HL-60 (cell line): ENCODE results near the gene UTRN.

ENCODE experiments used
- DNase-seq, 2 experiments: peaks; one replicate each; pipeline ENCODE4 v3.0.0-alpha.2; 2010 to 2020; ENCODE audit warnings: low read depth in 1 of 2, low spot score in 1 of 2
- H3K27ac ChIP-seq: fragments of 250-450 bp; sonication (Bioruptor Pico); replicated peaks from 2 replicates; pipeline ENCODE4 v1.5.1; 2020; ENCODE audit warnings: mild to moderate bottlenecking, moderate library complexity
- H3K27me3 ChIP-seq: fragments of 250-450 bp; sonication (Bioruptor Pico); 2 replicates; pipeline ENCODE4 v1.5.1; 2021; ENCODE audit warnings: mild to moderate bottlenecking, moderate library complexity; ENCODE audit not compliant: insufficient read depth, poor library complexity, severe bottlenecking
- H3K4me3 ChIP-seq: replicated peaks from 2 replicates; pipeline ENCODE4 v1.5.1; 2011; ENCODE audit warnings: mild to moderate bottlenecking, control low read depth, low read length; ENCODE audit not compliant: insufficient read depth
- CTCF ChIP-seq: IDR thresholded peaks from one replicate; pipeline ENCODE4 v1.5.1; 2011; ENCODE audit warnings: low read length, control low read depth, inconsistent platforms; ENCODE audit not compliant: insufficient read depth
- GABPA ChIP-seq: IDR thresholded peaks from 2 replicates; pipeline ENCODE4 v1.6.1; 2012; ENCODE audit warnings: low read depth
- POLR2AphosphoS5 ChIP-seq: IDR thresholded peaks from 2 replicates; pipeline ENCODE4 v1.6.1; 2012; ENCODE audit warnings: low read depth
- REST ChIP-seq: IDR thresholded peaks from 2 replicates; pipeline ENCODE4 v1.6.1; 2012; ENCODE audit warnings: low read depth; ENCODE audit not compliant: insufficient replicate concordance
- SPI1 ChIP-seq: IDR thresholded peaks from 2 replicates; pipeline ENCODE4 v1.6.1; 2012; ENCODE audit warnings: low read depth, mild to moderate bottlenecking, borderline replicate concordance

The UTRN gene

GRCh38 chr6:144326393-144326792 lies 41.3 kb downstream of the UTRN start:
- TF ChIP-seq REST (no peak), POLR2AphosphoS5 (no peak), CTCF (no peak), GABPA (no peak)

GRCh38 chr6:144327081-144327480 lies 41.9 kb downstream of the UTRN start:
- no peak overlapping the region for H3K27ac ChIP-seq
- no peak for DNase-seq
- H3K27me3 ChIP-seq, result no peaks in the 10 kb centered on the region
- H3K4me3 ChIP-seq, result no peak overlapping the region
- TF ChIP-seq REST (no peak), CTCF (no peak), SPI1 (no peak), POLR2AphosphoS5 (no peak), GABPA (no peak)

More at GRCh38 chr6:144326393-144326792, 41.3 kb downstream of the UTRN start:
- Histone ChIP-seq H3K27ac (no peak overlapping the region), H3K27me3 (no peaks in the 10 kb centered on the region), H3K4me3 (no peak overlapping the region)
- no peak for DNase-seq

- TF ChIP-seq REST, result no peak
- no peak for TF ChIP-seq CTCF
- TF ChIP-seq SPI1, result peak; percentile 62; the same call in 1 of the 2 replicates
- Histone ChIP-seq H3K4me3 (no peak overlapping the region), H3K27me3 (no peaks in the 10 kb centered on the region)
These were observed 45.2 kb downstream of the UTRN start for GRCh38 chr6:144330017-144330987.

More at GRCh38 chr6:144330017-144330987, 45.2 kb downstream of the UTRN start:
- DNase-seq, result no peak
- no peak overlapping the region for H3K27ac ChIP-seq
